OCI-LY1 (cell line): ENCODE data around the gene ERN1.

Source experiments
- H2AFZ ChIP-seq: fragments of 200-600 bp; sonication (generic), shearing (Covaris generic); 2 replicates; pipeline ENCODE4 v1.6.0; 2014; ENCODE audit warnings: antibody characterized with exemption, mild to moderate bottlenecking, low read length
- H3F3A ChIP-seq: fragments of 200-600 bp; sonication (generic), shearing (Covaris generic); 2 replicates; pipeline ENCODE4 v1.6.0; 2014; ENCODE audit warnings: mild to moderate bottlenecking, antibody characterized with exemption, low read length, moderate library complexity; ENCODE audit not compliant: insufficient read depth
- H3K27ac ChIP-seq: fragments of 200-600 bp; sonication (generic); 2 replicates; pipeline ENCODE4 v1.5.1; 2014; ENCODE audit warnings: low read length, mixed run types, mild to moderate bottlenecking, low read depth; ENCODE audit not compliant: poor library complexity, severe bottlenecking
- H3K27me3 ChIP-seq: fragments of 200-600 bp; sonication (generic); 2 replicates; pipeline ENCODE4 v1.6.0; 2014; ENCODE audit warnings: antibody characterized with exemption, mild to moderate bottlenecking, low read length, moderate library complexity; ENCODE audit not compliant: insufficient read depth
- H3K36me3 ChIP-seq: fragments of 200-600 bp; sonication (generic); 2 replicates; pipeline ENCODE4 v1.6.1; 2014; ENCODE audit warnings: mild to moderate bottlenecking, antibody characterized with exemption, low read length, moderate library complexity, mixed read lengths; ENCODE audit not compliant: insufficient read depth
- H3K4me1 ChIP-seq: fragments of 200-600 bp; sonication (generic); 2 replicates; pipeline ENCODE4 v1.5.1; 2014; ENCODE audit warnings: mild to moderate bottlenecking, low read length, moderate library complexity; ENCODE audit not compliant: insufficient read depth, severe bottlenecking
- H3K4me2 ChIP-seq: fragments of 200-600 bp; sonication (generic), shearing (Covaris generic); 2 replicates; pipeline ENCODE4 v1.6.1; 2014; ENCODE audit warnings: low read length
- H3K4me3 ChIP-seq: fragments of 200-600 bp; sonication (generic); 2 replicates; pipeline ENCODE4 v1.5.1; 2014; ENCODE audit warnings: low read length, low read depth, mild to moderate bottlenecking, mixed read lengths; ENCODE audit not compliant: poor library complexity, severe bottlenecking
- H3K79me2 ChIP-seq: fragments of 200-600 bp; shearing (Covaris generic); 2 replicates; pipeline ENCODE4 v1.6.1; 2016; ENCODE audit warnings: mixed run types, low read length, mixed read lengths; ENCODE audit not compliant: insufficient read depth
- H3K9ac ChIP-seq: fragments of 200-600 bp; sonication (generic), shearing (Covaris generic); 2 replicates; pipeline ENCODE4 v1.6.1; 2014; ENCODE audit warnings: mild to moderate bottlenecking, low read length, mixed read lengths
- H3K9me2 ChIP-seq: fragments of 200-600 bp; sonication (generic), shearing (Covaris generic); 2 replicates; pipeline ENCODE4 v1.6.1; 2014; ENCODE audit warnings: low read depth, mild to moderate bottlenecking, low read length, mixed read lengths
- H3K9me3 ChIP-seq: fragments of 200-600 bp; shearing (Covaris generic); 2 replicates; pipeline ENCODE4 v1.6.1; 2014; ENCODE audit warnings: low read length, mixed read lengths
- H4K20me1 ChIP-seq: fragments of 200-600 bp; sonication (generic), shearing (Covaris generic); 2 replicates; pipeline ENCODE4 v1.6.0; 2016; ENCODE audit warnings: mild to moderate bottlenecking, low read length; ENCODE audit not compliant: insufficient read depth
- CTCF ChIP-seq: fragments of 200-600 bp; sonication (generic), shearing (Covaris generic); IDR thresholded peaks from 2 replicates; pipeline ENCODE4 v1.5.1; 2017; ENCODE audit warnings: mild to moderate bottlenecking, antibody characterized with exemption, low read length, moderate library complexity, mixed read lengths
- EZH2 ChIP-seq: fragments of 200-600 bp; sonication (generic), shearing (Covaris generic); IDR thresholded peaks from 2 replicates; pipeline ENCODE4 v1.8.0; 2017; ENCODE audit warnings: borderline replicate concordance, mixed run types, mild to moderate bottlenecking, antibody characterized with exemption, low read length, moderate library complexity, mixed read lengths

ERN1 gene

GRCh38 chr17:64109400-64109799 lies 20.5 kb downstream of the ERN1 start:
- H3K4me1 ChIP-seq = no peaks in the 10 kb centered on the region
- no peaks in the 10 kb centered on the region for H3K9me3 ChIP-seq
- no peaks in the 10 kb centered on the region for H4K20me1 ChIP-seq
- no peaks in the 10 kb centered on the region for H3K79me2 ChIP-seq
- no peaks in the 10 kb centered on the region for H3F3A ChIP-seq
- no peak overlapping the region for H3K4me3 ChIP-seq
- H3K9me2 ChIP-seq = no peaks in the 10 kb centered on the region
- H3K36me3 ChIP-seq = no peaks in the 10 kb centered on the region
- no peak overlapping the region for H2AFZ ChIP-seq
- H3K9ac ChIP-seq = no peak overlapping the region
- H3K4me2 ChIP-seq = no peak overlapping the region
- TF ChIP-seq CTCF = no peak
- no peak for TF ChIP-seq EZH2
- no peaks in the 10 kb centered on the region for H3K27me3 ChIP-seq
- H3K27ac ChIP-seq = no peak overlapping the region

GRCh38 chr17:64107500-64108236 lies 22.3 kb downstream of the ERN1 start:
- no peak overlapping the region for H3K27ac ChIP-seq
- no peaks in the 10 kb centered on the region for H3K79me2 ChIP-seq
- no peak overlapping the region for H3K4me3 ChIP-seq
- no peak overlapping the region for H2AFZ ChIP-seq
- H4K20me1 ChIP-seq = no peaks in the 10 kb centered on the region
- H3K4me2 ChIP-seq = no peak overlapping the region
- no peak overlapping the region for H3K9ac ChIP-seq
- no peaks in the 10 kb centered on the region for H3K9me3 ChIP-seq
- no peaks in the 10 kb centered on the region for H3K36me3 ChIP-seq
- no peaks in the 10 kb centered on the region for H3F3A ChIP-seq
- H3K9me2 ChIP-seq = no peaks in the 10 kb centered on the region
- H3K4me1 ChIP-seq = no peaks in the 10 kb centered on the region
- H3K27me3 ChIP-seq = no peaks in the 10 kb centered on the region; the same call in 1 of the 2 replicates
- TF ChIP-seq CTCF = no peak

GRCh38 chr17:64106918-64107317 lies 23.0 kb downstream of the ERN1 start:
- H3K36me3 ChIP-seq = no peaks in the 10 kb centered on the region
- no peaks in the 10 kb centered on the region for H3K9me3 ChIP-seq
- no peak overlapping the region for H3K27ac ChIP-seq
- no peaks in the 10 kb centered on the region for H3K4me1 ChIP-seq
- H3K4me3 ChIP-seq = no peak overlapping the region
- no peaks in the 10 kb centered on the region; the same call in 1 of the 2 replicates for H3K27me3 ChIP-seq
- no peaks in the 10 kb centered on the region for H4K20me1 ChIP-seq
- no peak overlapping the region for H3K4me2 ChIP-seq
- TF ChIP-seq EZH2 (no peak), CTCF (no peak)
- H3F3A ChIP-seq = no peaks in the 10 kb centered on the region
- H3K9ac ChIP-seq = no peak overlapping the region
- H2AFZ ChIP-seq = no peak overlapping the region
- no peaks in the 10 kb centered on the region for H3K9me2 ChIP-seq
- no peaks in the 10 kb centered on the region for H3K79me2 ChIP-seq
